ENCODE data around the gene PPP1R37. TPM values are rescaled to one million over a fixed set of nuclear protein-coding genes. Genes with fewer than 3 reads are reported as not detected.

Gene PPP1R37
- total RNA-seq, 2 donors from 2014 or later, result 21.7 to 22.9 TPM

DNA sequence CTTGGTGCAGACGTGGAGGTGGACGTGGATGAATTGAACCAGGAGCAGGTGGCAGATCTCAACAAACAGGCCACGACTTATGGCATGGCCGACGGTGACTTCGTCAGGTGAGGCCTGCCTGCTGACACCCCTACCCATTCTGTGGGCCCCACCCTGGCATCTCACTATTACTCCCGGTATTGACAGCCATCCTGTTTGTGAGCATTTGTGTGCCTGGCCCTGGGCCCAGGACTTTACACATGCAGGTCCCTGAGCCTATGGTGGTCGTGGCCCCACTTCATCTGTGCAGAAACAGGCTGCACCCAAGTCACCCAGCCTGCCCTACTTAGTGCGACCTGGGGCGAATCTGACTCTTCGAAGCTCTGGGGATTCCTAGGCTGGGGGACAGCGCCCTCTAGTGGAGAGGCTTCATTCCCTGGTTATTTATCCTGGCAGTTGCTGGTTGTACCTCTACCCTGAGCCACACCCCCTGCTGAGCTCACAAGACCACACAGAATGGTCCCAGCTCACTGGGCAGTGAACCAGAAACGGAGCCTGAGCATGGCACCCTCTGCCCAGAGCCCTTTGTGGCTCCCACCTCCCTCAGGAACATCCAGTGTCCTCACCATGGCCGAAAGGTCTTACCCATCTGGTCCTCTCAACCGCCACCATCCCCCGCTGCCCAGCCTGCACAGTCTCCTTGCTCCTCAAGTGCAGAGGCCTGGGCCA lies 33.6 kb upstream of the PPP1R37 start:
- no peaks in the 10 kb centered on the region for H3K9me3 ChIP-seq
- H3K4me3 ChIP-seq, result no peak overlapping the region
- TF ChIP-seq, protein P1, sequence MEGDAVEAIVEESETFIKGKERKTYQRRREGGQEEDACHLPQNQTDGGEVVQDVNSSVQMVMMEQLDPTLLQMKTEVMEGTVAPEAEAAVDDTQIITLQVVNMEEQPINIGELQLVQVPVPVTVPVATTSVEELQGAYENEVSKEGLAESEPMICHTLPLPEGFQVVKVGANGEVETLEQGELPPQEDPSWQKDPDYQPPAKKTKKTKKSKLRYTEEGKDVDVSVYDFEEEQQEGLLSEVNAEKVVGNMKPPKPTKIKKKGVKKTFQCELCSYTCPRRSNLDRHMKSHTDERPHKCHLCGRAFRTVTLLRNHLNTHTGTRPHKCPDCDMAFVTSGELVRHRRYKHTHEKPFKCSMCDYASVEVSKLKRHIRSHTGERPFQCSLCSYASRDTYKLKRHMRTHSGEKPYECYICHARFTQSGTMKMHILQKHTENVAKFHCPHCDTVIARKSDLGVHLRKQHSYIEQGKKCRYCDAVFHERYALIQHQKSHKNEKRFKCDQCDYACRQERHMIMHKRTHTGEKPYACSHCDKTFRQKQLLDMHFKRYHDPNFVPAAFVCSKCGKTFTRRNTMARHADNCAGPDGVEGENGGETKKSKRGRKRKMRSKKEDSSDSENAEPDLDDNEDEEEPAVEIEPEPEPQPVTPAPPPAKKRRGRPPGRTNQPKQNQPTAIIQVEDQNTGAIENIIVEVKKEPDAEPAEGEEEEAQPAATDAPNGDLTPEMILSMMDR (IDR thresholded peaks at IDR 0.05), result peak; percentile 71 to 94
- peaks cover 99% of the 10 kb centered on the region for H3K36me3 ChIP-seq
- no peaks in the 10 kb centered on the region for H3K4me1 ChIP-seq
- H3K27ac ChIP-seq, result no peak overlapping the region
- H3K27me3 ChIP-seq, result no peaks in the 10 kb centered on the region
- DNase-seq (ENCODE audit: low spot score), result peak; percentile 73

DNA sequence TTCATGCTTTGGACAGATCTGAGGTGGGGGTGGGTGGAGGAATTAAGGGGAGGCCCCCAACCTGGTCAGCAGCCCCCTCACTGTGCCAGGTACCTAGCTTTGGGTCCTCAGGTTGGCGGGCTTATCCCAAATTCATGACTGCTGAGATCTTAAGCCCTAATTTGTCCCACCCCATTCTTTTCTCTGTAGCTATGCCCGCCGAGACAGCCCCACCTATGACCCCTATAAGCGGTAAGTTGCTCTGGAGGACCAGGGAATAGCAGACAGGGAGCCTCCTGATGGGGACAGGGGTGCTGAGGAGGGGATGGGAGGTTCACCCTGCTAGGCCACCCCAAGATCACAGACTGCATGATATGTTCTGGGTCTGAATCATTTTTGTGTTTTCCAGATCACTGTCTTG lies 31.0 kb upstream of the PPP1R37 start:
- peaks cover 95% of the 10 kb centered on the region for H3K36me3 ChIP-seq

DNA sequence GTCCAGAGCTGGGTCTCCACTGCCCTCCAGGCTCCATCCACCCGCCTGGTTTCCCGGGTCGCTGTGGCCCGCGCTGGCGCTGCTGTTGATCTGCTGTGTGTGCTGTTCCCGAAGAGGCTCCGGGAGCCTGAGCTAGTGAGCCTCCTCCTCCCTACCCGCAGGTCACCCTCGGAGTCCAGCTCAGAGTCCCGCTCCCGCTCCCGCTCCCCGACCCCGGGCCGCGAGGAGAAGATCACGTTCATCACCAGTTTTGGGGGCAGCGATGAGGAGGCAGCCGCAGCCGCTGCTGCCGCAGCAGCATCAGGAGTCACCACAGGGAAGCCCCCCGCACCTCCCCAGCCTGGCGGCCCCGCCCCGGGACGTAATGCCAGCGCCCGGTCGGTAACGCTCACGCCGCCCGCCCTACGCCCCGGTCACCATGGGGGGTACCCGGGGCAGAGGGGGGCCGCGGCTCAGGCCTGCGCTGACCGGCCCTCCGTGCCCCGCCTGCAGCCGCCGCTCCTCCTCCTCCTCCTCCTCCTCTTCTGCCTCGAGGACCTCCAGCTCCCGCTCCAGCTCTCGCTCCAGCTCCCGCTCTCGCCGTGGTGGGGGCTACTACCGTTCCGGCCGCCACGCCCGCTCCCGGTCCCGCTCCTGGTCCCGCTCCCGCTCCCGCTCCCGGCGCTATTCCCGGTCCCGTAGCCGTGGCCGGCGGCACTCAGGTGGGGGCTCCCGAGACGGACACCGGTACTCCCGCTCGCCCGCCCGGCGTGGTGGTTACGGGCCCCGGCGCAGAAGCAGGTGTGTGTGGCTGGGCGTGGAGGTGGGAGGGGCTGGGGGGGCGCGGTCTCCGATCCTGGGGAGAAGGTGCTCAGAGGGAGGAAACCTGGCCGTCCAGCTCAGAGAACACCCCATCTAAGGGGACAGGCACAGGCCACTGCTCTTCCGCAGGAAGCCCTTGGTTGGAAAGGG lies 28.9 kb upstream of the PPP1R37 start:
- H3K4me1 ChIP-seq, result no peaks in the 10 kb centered on the region
- no peak overlapping the region for H3K4me3 ChIP-seq
- no peaks in the 10 kb centered on the region for H3K9me3 ChIP-seq
- no peak for DNase-seq (ENCODE audit: low spot score)
- H3K36me3 ChIP-seq, result peaks cover 95% of the 10 kb centered on the region
- no peaks in the 10 kb centered on the region for H3K27me3 ChIP-seq
- TF ChIP-seq, protein P1 (IDR thresholded peaks at IDR 0.05), result no peak
- no peak overlapping the region for H3K27ac ChIP-seq

More for the DNA sequence above, 31.0 kb upstream of the PPP1R37 start:
- Histone ChIP-seq H3K9me3 (no peaks in the 10 kb centered on the region), H3K4me1 (no peaks in the 10 kb centered on the region), H3K27me3 (no peaks in the 10 kb centered on the region), H3K4me3 (no peak overlapping the region), H3K27ac (no peak overlapping the region)
- DNase-seq (ENCODE audit: low spot score), result no peak
- TF ChIP-seq, protein P1 (IDR thresholded peaks at IDR 0.05), result no peak

DNA sequence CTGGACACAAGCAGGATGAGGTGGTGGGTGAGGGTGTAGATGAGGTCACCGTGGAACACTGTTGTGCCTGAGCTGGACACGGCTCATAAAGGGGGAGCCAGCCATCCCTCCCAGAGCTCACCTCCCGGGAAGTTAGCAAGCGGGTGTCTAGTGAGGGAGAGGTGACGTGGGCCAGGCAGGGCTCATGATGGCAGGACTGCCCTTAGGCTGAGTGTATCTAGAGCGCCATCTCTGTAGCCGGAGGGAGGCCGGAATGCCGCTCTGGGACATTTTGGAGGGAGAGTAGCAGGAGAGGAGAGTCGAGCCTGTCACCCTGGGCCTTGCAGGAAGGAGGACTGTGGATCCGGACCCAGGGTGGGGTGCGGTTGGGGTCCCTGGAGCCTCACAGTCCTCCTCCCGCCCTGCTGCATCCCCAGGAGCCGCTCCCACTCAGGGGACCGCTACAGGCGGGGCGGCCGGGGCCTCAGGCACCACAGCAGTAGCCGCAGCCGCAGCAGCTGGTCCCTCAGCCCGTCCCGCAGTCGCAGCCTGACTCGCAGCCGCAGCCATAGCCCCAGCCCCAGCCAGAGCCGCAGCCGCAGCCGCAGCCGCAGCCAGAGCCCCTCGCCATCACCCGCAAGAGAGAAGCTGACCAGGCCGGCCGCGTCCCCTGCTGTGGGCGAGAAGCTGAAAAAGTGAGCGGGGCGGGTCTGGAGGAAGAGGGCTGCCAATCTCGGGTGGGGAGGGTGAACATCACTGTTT lies 25.9 kb upstream of the PPP1R37 start:
- Histone ChIP-seq H3K4me1 (no peaks in the 10 kb centered on the region), H3K36me3 (peaks cover 91% of the 10 kb centered on the region), H3K4me3 (no peak overlapping the region), H3K27me3 (no peaks in the 10 kb centered on the region), H3K27ac (no peak overlapping the region), H3K9me3 (no peaks in the 10 kb centered on the region)
- TF ChIP-seq, protein P1 (IDR thresholded peaks at IDR 0.05), result no peak
- DNase-seq (ENCODE audit: low spot score), result no peak

DNA sequence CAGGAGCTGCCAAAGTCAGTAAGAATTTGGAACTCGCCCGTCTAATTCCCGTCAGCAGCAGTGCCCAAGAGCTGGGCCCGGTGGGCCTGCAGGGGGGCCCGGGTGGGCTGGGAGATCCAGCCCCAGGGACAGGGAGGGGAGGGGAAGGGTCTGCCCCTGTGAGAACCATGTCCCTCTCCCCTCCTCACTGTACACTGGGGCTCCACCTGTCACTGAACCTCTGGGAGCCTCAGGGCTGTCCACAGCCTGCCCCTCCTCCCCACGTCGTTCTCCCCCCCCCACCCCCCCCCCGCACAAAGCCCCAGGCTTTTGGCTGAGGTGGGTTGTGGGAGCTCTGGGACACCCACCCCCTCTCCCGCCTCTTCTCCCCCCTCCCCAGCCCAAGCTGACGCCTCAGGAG lies 24.9 kb upstream of the PPP1R37 start:
- no peaks in the 10 kb centered on the region for H3K4me1 ChIP-seq
- no peak for DNase-seq (ENCODE audit: low spot score)
- no peak overlapping the region for H3K4me3 ChIP-seq
- no peaks in the 10 kb centered on the region for H3K9me3 ChIP-seq
- TF ChIP-seq, protein P1 (IDR thresholded peaks at IDR 0.05), result no peak
- no peak overlapping the region for H3K27ac ChIP-seq
- H3K36me3 ChIP-seq, result peaks cover 82% of the 10 kb centered on the region
- no peaks in the 10 kb centered on the region for H3K27me3 ChIP-seq

All from right atrium auricular region (tissue), 2 donors.